ENCODE measurements around the gene SCAMP5. TPM values are rescaled to one million over a fixed set of nuclear protein-coding genes. Genes with fewer than 3 reads are reported as not detected.

The SCAMP5 gene
- total RNA-seq, 1 donor from 2014 or later, result 57.2 TPM

- no peak for DNase-seq (ENCODE audit: low spot score)
Measured at GRCh38 chr15:75045332-75046015, 50.1 kb downstream of the SCAMP5 start.

GRCh38 chr15:75048394-75048793 lies 53.0 kb downstream of the SCAMP5 start:
- DNase-seq (ENCODE audit: low spot score), result no peak

DNA sequence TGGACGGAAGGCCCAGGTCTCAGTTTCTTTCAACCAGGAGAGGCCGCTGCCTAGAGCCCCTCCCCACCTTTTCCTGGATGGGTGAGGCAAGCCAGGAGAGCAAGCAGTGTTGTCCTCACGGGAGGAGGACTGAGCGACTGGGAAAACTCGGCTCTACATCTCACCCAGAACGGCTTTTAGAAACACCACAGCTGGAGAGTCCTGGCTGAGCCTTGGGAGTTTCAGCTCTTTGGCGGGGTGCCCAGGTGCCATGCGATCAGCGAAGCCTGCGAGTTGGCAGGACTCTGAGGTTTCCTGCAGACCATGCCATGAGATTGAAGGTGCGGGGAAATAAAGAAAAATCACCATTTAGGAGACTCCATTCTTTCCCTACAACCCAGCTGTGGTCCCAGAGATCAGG lies 54.0 kb downstream of the SCAMP5 start:
- peak; percentile 74 for DNase-seq (ENCODE audit: low spot score)

DNA sequence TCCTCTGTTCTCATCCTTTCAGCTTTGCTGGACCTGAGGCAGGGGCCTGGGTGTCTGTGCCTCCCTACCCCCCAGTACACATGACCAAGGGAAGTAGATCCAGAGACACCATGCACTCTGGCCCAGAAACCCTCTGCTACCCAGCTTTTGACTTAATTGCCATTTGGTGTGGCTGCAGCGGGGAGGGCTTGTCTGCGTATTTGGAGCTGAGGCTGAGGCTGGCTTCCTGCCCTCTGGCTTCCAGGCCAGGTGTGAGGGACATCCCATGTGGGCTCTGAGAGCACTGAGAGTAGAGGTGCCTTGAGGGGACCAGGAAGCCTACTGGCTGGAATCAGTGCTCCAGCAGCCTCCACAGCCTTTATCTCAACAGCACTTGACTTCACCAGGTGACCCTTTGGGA lies 54.9 kb downstream of the SCAMP5 start:
- no peak for DNase-seq (ENCODE audit: low spot score)

- DNase-seq (ENCODE audit: low spot score), result no peak
Measured at GRCh38 chr15:75051191-75051608, 55.8 kb downstream of the SCAMP5 start.

GRCh38 chr15:75051711-75052110 lies 56.3 kb downstream of the SCAMP5 start:
- DNase-seq (ENCODE audit: low spot score), result no peak

GRCh38 chr15:75052972-75053747 lies 57.8 kb downstream of the SCAMP5 start:
- no peak for DNase-seq (ENCODE audit: low spot score)

- no peak for DNase-seq (ENCODE audit: low spot score)
Measured at GRCh38 chr15:75053748-75054125, 58.4 kb downstream of the SCAMP5 start.

- no peak for DNase-seq (ENCODE audit: low spot score)
Measured at GRCh38 chr15:75054172-75054897, 59.0 kb downstream of the SCAMP5 start.

DNA sequence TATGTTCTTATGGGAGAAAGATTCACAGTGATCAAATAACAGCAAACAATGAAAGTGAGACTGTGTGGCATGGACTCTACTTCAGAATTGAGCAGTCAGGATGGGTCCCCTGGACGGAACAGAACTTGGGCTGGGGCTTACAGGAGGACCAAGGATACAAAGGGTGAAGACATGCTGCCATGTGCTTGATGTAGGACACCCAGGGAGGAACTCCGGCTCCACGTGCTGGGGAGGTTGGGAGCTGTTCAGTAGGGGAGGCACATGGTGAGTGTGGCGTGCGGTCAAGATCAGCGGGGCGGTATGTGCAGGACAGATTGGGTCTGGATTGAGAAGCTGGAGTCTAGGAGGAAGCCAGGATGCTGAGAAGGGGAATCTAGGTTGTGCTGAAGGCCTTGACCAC lies 60.7 kb downstream of the SCAMP5 start:
- no peak for DNase-seq (ENCODE audit: low spot score)

- no peak for DNase-seq (ENCODE audit: low spot score)
Measured at GRCh38 chr15:75058127-75058905, 63.0 kb downstream of the SCAMP5 start.

DNA sequence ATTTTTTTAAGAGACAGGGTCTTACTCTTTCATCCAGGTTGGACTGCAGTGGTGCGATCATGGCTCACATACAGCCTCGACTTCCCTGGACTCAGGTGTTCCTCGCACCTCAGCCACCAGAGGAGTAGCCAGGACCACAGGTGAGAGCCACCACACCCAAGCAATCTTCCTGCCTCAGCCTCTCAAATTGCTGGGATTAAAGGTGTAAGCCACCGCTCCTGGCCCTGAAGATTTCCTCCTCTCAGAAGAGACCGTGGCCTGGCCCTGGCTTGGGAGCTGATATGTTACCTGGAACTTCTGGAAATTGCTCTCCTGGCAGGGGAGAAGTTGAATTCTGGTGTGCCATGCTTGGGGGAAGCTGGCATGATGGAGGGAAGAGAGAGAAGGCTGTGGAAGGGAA lies 64.2 kb downstream of the SCAMP5 start:
- DNase-seq (ENCODE audit: low spot score), result no peak

- DNase-seq (ENCODE audit: low spot score), result peak; percentile 8
Measured at GRCh38 chr15:75061272-75061671, 65.9 kb downstream of the SCAMP5 start.

DNA sequence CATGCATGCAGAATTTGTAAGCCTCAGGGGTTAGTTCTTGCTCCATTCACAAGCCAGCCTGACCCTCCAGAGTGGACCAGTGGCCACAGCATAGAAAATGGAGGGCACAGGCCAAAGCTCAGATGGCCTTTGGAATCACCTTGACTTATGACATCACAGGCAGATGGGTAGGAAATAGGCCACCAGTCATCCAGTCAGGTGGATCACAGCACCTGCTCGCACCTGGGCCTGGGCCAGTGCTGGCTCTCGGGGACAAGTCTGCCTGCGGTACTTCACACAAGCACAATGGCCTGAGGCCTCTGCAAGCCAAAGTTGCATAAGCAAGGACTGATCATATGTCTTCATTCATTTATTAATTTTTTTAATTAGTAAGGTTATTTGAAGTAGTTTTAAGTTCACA lies 67.3 kb downstream of the SCAMP5 start:
- no peak for DNase-seq (ENCODE audit: low spot score)

DNA sequence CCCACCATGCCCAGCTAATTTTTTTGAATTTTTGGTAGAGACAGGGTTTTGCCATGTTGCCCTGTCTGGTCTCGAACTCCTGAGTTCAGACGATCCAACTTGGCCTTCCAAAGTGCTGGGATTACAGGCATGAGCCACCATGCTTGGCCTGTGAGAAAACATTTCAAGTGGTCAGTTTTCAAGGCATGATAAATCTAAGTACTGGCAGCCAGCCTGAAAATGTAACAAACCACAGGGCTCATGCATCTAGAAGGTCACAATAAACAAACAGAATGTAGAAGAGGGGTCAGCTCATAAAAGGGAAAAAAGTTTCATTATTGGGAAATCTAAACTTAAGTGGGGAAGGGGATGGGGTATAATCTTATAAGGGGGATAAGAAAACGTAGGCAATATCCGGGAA lies 68.0 kb downstream of the SCAMP5 start:
- DNase-seq (ENCODE audit: low spot score), result peak; percentile 6

GRCh38 chr15:75063889-75064288 lies 68.5 kb downstream of the SCAMP5 start:
- no peak for DNase-seq (ENCODE audit: low spot score)

DNA sequence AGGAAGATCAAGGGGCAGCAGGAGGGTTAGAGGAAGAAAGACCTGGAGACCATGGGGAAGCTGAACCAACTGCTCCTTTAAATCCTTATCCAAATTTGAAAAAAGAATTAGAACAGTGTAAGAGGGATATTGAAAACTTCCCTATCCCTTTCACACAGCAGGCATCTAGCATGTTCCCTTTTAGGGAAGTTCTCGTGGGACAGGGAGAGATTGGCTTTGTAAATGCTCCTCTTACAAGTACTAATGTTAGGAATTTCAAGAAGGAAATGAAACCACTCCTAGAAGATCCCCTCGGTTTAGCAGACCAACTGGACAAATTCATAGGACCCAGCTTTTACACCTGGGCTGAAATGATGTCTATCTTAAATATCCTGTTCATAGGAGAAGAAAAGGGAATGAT lies 69.5 kb downstream of the SCAMP5 start:
- DNase-seq (ENCODE audit: low spot score), result no peak

DNA sequence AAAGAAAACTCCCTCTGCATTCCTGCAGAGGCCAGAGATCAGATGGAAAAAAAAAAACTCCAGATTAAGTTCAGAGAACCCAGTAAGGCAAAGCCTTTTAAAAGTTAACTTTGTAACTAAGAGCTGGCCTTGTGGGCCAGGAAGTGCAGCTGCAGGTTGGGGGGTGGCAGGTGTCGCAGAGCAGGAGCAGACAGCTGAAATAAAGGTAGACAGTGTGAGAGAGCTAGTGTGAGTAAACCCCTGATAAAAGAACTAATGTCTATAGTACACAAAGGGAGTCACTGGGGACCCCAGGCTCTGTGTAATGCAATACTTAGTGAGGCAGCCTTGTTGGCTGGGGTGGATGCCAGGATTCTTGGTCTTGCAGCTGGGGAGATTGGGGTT lies 70.1 kb downstream of the SCAMP5 start:
- no peak for DNase-seq (ENCODE audit: low spot score)

GRCh38 chr15:75065851-75066509 lies 70.6 kb downstream of the SCAMP5 start:
- no peak for DNase-seq (ENCODE audit: low spot score)

DNA sequence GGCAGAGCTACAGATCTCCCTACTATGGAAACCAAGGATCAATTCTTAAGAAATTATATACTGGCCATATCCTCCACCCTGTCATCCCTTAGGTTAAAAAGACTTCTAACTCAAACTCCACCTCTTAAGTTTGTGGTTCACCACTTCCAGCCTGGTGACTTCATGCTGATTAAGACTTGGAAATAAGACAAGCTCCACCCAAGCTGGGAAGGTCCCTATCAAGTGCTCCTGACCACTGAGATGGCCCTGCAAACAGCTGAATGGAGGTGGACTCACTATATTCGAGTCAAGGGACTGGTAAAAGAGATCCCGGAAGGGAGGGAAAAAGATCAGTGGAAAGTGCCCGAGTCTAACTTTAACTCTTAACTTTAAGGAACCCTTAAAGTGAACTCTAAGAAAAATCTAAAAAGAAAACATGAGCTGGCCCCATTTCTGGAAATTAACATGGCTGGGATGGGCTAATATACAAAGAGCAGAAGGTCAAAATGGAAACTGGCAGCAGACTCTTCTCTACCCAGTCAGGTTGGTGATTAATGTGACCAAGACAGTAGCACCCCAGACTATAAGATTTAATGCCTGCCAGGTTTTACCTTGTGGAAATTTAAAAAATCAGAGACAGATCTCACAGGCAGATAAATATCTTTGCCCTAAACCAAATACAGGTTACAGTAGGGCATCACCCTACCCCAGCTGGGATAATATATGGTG lies 71.9 kb downstream of the SCAMP5 start:
- DNase-seq (ENCODE audit: low spot score), result no peak

- DNase-seq (ENCODE audit: low spot score), result no peak
Measured at GRCh38 chr15:75068748-75069147, 73.4 kb downstream of the SCAMP5 start.

Data from mucosa of gallbladder (tissue), 1 donor.